Airway epithelial cell (primary cell): ENCODE results near the gene PNMA8A. TPM values are rescaled to one million over a fixed set of nuclear protein-coding genes. Genes with fewer than 3 reads are reported as not detected.

Experiments used
- total RNA-seq: library from RNA; depleted of rRNA; stranded (reverse); fragments of >200 nt; gene quantifications from 2 replicates; pipeline ENCODE4 v1.2.3, GENCODE V29; 2015

PNMA8A gene, protein sequence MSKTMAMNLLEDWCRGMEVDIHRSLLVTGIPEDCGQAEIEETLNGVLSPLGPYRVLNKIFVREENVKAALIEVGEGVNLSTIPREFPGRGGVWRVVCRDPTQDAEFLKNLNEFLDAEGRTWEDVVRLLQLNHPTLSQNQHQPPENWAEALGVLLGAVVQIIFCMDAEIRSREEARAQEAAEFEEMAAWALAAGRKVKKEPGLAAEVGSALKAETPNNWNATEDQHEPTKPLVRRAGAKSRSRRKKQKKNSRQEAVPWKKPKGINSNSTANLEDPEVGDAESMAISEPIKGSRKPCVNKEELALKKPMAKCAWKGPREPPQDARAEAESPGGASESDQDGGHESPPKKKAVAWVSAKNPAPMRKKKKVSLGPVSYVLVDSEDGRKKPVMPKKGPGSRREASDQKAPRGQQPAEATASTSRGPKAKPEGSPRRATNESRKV
- total RNA-seq: 1.1 and 1.6 TPM in 2 replicates

DNA sequence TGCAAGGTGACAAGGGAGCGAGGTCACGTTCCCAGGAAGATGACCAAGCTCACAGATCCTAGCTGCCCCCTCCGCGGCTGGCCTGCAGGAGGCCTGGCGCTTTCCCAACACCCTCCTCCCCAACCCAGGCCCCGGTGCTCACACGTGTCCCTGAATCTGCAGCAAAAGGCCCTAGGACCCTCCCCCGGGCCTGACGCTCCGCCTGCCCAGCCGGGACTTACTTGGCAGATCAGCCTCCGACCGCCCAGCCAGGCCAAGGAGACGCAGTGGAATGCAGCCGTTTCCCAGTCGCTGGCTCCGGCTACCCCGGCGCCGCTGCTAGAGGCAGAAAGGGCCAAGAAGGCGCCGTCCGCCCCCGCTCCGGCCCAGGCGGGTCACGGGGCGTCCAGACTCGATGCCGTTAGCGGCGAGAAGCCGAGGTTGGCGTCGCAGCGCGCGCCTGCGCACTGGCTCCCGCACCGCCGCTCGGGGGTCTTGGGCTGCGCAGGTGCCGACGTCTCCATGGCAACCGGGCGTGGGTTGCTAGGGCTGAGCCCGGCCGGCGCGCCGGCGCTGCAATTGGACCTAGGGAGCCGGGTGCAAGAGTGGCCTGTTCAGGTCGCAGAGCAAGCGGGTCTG is at the start of gene PNMA8A:
Gene PNMA8A, minus strand, starts transcription at position 448 of the 618 bp plus-strand sequence. CDS start 528 bp downstream, outside the sequence.

DNA sequence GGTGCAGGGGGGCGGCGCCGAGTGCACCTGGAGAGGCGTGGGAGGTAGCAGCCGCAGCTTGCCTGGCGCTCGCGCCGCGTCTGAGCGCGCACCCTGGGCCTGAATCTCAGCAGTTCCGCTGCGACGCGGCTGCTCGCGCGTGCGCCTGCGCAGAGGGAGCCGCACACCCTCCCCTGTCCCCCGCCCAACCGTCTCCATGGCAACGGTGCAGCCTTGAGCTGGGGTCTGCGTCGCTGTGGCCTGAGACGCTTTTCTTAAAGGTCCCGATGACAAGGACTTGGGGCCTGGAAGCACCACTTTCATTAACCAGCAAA is 24.4 kb upstream of the PNMA8A start, which contains the start of gene PNMA8B:
Gene PNMA8B, minus strand, starts transcription at position 82 of the 314 bp plus-strand sequence. CDS start 402 bp downstream, outside the sequence.

DNA sequence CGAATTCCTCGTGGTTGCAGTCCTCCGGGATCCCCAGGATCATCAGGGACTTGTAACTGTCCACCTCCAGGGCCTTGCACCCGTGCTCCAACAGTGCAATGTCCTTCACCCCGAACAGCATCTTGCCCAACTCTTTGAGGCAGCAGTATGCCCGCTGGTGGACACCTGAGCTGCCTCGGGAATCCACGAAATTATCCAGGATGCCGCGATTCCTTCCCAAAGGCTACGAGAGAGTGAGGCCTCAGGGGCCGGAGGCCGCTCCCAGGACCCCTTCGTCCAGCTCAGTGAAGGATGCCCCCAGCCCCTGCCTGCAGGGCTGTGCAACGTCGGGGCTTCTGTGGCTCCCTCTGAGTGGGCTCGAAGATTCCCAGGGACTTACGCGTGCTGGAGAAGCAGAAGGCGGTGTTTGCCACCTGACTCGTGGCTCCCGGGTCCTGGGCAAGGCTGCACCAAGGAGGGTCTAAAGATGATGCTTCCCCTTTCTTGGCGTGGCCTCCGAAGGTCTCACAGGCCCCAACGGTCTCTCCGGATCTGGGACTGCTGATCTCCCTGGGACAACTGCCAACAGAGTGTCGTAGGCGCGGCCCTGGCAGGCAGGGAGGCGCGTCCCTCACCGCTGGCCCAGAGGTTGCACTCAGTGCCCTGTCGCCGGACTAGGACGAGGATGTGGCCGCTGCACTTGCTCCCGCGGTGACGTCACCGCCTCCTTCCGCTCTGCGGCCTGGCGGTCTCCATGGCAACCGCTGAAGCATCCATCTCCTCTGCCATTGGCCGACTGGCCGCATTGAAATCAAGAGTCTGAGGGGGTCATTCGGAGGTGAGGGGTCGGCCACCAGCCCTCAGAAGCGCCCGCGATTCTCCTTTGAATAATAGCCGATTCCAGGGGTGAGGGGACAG is 42.9 kb downstream of the PNMA8A start, which contains the start of gene PNMA8C:
Gene PNMA8C, minus strand, starts transcription at position 698 of the 897 bp plus-strand sequence. Its CDS starts 577 bp downstream, at position 121.

Other genes starting within 250 kb of the PNMA8A start
- 0.37 and 0.85 TPM in 2 replicates for gene IGFL1, start 241.8 kb downstream of the PNMA8A start, total RNA-seq
- gene HIF3A, start 174.5 kb downstream of the PNMA8A start, total RNA-seq: 0.49 and 0.74 TPM in 2 replicates
- gene PPP5C, start 124.5 kb downstream of the PNMA8A start, total RNA-seq: 74.7 and 88.4 TPM in 2 replicates
- gene CCDC8, start 58.0 kb downstream of the PNMA8A start, total RNA-seq: 30.8 and 39.1 TPM in 2 replicates
- not detected in 2 replicates for gene PNMA8C, start 42.6 kb downstream of the PNMA8A start, total RNA-seq
- gene PNMA8B, start 24.3 kb upstream of the PNMA8A start, total RNA-seq: 0.05 and 0.28 TPM in 2 replicates
- 294 and 303 TPM in 2 replicates for gene CALM3, start 129.8 kb upstream of the PNMA8A start, total RNA-seq
- gene PTGIR, start 153.5 kb upstream of the PNMA8A start, total RNA-seq: 0.05 and 0.21 TPM in 2 replicates
- gene GNG8, start 164.6 kb upstream of the PNMA8A start, total RNA-seq: not detected in 2 replicates
- not detected in 2 replicates for gene DACT3, start 189.6 kb upstream of the PNMA8A start, total RNA-seq
- gene PRKD2, start 245.6 kb upstream of the PNMA8A start, total RNA-seq: 27.9 and 39.0 TPM in 2 replicates